ENCODE measurements around the gene SCFD2. TPM values are rescaled to one million over a fixed set of nuclear protein-coding genes. Genes with fewer than 3 reads are reported as not detected.
"Not testable (repeated sequence)": the region's sequence is repeated elsewhere in the genome, so short reads cannot be mapped to it uniquely, and the experiment has no call there.

Gene SCFD2
- polyA plus RNA-seq, 1 donor, result 8.2 TPM

- Histone ChIP-seq H3K27me3 (ENCODE audit: control insufficient read depth, insufficient read depth, low read length) (no peaks in the 10 kb centered on the region), H3K27ac (ENCODE audit: low read length) (no peak overlapping the region), H3K9me3 (ENCODE audit: control insufficient read depth, low read depth, low read length) (no peaks in the 10 kb centered on the region), H3K4me3 (ENCODE audit: low read length) (no peak overlapping the region), H3K4me1 (ENCODE audit: control insufficient read depth, insufficient read depth, low read length) (no peaks in the 10 kb centered on the region), H3K36me3 (ENCODE audit: control insufficient read depth, insufficient read depth, low read length) (no peaks in the 10 kb centered on the region)
- 71% methylated on average over 1 of the region's 5 CpGs for WGBS (ENCODE audit: insufficient coverage, low lambda C conversion rate)
- no peak for DNase-seq
Measured at GRCh38 chr4:53346920-53347852, 18.7 kb downstream of the SCFD2 start.

DNA sequence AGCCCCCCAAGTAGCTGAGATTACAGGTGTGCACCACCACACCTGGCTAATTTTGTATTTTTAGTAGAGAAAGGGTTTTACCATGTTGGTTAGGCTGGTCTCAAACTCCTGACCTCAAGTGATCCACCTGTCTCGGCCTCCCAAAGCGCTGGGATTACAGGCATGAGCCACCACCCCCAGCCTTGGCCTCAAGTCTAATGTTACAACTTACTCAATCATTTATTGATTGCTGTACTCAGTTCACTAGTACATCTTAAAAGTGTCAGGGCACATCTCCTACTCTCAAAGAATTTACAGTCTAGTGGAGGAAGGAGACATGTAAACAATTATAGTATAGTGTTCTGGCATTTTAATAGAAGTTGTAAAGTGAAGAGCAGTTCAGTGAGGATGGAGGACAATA is 19.5 kb downstream of the SCFD2 start:
- not testable (repeated sequence) for H3K4me1 ChIP-seq (ENCODE audit: control insufficient read depth, insufficient read depth, low read length); H3K27me3 ChIP-seq (ENCODE audit: control insufficient read depth, insufficient read depth, low read length); H3K9me3 ChIP-seq (ENCODE audit: control insufficient read depth, low read depth, low read length); H3K36me3 ChIP-seq (ENCODE audit: control insufficient read depth, insufficient read depth, low read length); H3K27ac ChIP-seq (ENCODE audit: low read length); DNase-seq; H3K4me3 ChIP-seq (ENCODE audit: low read length)
- WGBS (ENCODE audit: insufficient coverage, low lambda C conversion rate), result no CpG with 5 or more reads among the region's 2 CpGs

DNA sequence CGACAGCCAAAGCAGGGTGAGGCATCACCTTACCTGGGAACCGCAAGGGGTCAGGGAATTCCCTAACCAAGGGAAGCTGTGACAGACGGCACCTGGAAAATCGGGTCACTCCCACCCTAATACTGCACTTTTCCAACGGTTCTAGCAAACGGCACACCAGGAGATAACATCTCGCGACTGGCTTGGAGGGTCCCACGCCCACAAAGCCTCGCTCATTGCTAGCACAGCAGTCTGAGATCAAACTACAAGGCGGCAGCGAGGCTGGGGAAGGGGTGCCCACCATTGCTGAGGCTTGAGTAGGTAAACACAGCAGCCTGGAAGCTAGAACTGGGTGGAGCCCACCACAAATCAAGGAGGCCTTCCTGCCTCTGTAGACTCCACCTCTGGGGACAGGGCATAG is 25.7 kb downstream of the SCFD2 start:
- H3K36me3 ChIP-seq (ENCODE audit: control insufficient read depth, insufficient read depth, low read length); DNase-seq; H3K4me1 ChIP-seq (ENCODE audit: control insufficient read depth, insufficient read depth, low read length); H3K9me3 ChIP-seq (ENCODE audit: control insufficient read depth, low read depth, low read length); H3K27ac ChIP-seq (ENCODE audit: low read length); H3K4me3 ChIP-seq (ENCODE audit: low read length); H3K27me3 ChIP-seq (ENCODE audit: control insufficient read depth, insufficient read depth, low read length): not testable (repeated sequence)
- WGBS (ENCODE audit: insufficient coverage, low lambda C conversion rate), result no CpG with 5 or more reads among the region's 12 CpGs

DNA sequence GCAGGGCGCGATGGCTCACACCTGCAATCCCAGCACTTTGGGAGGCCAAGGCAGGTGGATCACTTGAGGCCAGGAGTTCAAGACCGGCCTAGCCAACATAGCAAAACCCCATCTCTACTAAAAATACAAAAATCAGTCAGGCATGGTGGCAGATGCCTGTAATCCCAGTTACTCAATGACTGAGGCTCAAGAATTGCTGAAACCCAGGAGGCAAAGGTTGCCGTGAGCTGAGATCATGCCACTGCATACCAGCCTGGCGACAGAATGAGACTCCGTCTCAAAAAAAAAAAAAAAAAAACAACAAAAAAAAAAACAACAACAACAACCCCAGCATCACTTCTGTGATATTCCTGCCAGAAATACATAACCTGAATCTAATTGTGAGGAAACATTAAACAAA is 30.9 kb downstream of the SCFD2 start:
- no CpG with 5 or more reads among the region's 6 CpGs for WGBS (ENCODE audit: insufficient coverage, low lambda C conversion rate)

DNA sequence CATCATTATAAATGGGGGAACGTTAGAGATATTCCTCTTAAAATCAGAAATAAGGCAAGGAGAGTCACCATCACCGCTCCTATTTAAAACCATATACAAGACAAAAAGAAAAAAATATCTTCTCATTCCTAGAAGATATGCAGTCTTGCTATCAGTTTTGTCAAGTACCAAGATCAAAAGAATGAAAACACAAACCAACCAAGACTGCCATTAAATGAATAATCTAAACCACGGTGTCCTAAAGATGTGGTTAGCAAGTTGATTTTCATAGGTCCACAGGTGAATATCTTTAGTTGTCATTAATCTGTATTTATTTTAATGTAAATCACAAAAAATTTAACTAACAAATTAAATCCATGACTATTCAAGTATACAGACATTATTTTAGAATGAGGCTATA is 39.3 kb downstream of the SCFD2 start:
- no peaks in the 10 kb centered on the region for H3K27me3 ChIP-seq (ENCODE audit: control insufficient read depth, insufficient read depth, low read length)
- WGBS (ENCODE audit: insufficient coverage, low lambda C conversion rate), result 100% methylated on average over 2 of the region's 3 CpGs
- no peaks in the 10 kb centered on the region for H3K36me3 ChIP-seq (ENCODE audit: control insufficient read depth, insufficient read depth, low read length)
- no peak overlapping the region for H3K27ac ChIP-seq (ENCODE audit: low read length)
- no peaks in the 10 kb centered on the region for H3K4me1 ChIP-seq (ENCODE audit: control insufficient read depth, insufficient read depth, low read length)
- no peaks in the 10 kb centered on the region for H3K9me3 ChIP-seq (ENCODE audit: control insufficient read depth, low read depth, low read length)
- no peak for DNase-seq
- no peak overlapping the region for H3K4me3 ChIP-seq (ENCODE audit: low read length)

More for the DNA sequence above, 30.9 kb downstream of the SCFD2 start:
- H3K4me1 ChIP-seq (ENCODE audit: control insufficient read depth, insufficient read depth, low read length); H3K27ac ChIP-seq (ENCODE audit: low read length); DNase-seq; H3K9me3 ChIP-seq (ENCODE audit: control insufficient read depth, low read depth, low read length); H3K4me3 ChIP-seq (ENCODE audit: low read length); H3K36me3 ChIP-seq (ENCODE audit: control insufficient read depth, insufficient read depth, low read length); H3K27me3 ChIP-seq (ENCODE audit: control insufficient read depth, insufficient read depth, low read length): not testable (repeated sequence)

DNA sequence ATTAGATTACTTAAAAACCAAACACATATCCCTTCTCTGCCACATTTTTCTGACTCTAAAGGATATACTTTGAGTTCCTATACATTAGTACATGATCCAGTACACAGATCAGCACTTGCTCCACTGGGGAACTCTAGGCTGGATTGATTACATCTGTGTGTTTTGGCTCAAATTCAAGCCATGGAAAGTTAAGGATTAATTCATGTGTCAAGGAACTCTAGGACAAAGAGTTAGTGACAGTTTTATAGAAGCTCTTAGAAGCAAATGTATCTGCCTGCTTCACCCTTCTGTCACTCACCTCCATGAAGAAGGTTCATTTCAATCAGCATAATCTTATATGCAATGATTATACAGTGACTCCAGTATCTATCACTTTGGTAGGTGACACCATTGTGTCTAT is 43.2 kb downstream of the SCFD2 start:
- no peaks in the 10 kb centered on the region for H3K36me3 ChIP-seq (ENCODE audit: control insufficient read depth, insufficient read depth, low read length)
- no peaks in the 10 kb centered on the region for H3K9me3 ChIP-seq (ENCODE audit: control insufficient read depth, low read depth, low read length)
- H3K4me1 ChIP-seq (ENCODE audit: control insufficient read depth, insufficient read depth, low read length), result no peaks in the 10 kb centered on the region
- no peak overlapping the region for H3K4me3 ChIP-seq (ENCODE audit: low read length)
- H3K27me3 ChIP-seq (ENCODE audit: control insufficient read depth, insufficient read depth, low read length), result no peaks in the 10 kb centered on the region
- peak in 1 of 2 donors; percentile 50 for DNase-seq
- H3K27ac ChIP-seq (ENCODE audit: low read length), result no peak overlapping the region

DNA sequence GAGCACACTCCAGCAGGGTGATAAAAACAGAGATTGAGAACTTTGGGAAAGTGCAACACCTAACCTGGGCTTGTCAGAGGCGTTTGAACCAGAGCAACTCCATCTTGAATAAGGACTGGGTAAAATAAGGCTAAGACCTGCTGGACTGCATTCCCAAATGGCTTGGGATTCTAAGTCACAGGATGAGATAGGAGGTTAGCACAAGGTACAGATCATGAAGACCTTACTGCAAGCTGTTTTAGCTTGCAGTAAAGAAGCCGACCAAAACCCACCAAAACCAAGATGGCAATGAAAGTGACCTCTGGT is 43.9 kb downstream of the SCFD2 start:
- no CpG with 5 or more reads among the region's 2 CpGs for WGBS (ENCODE audit: insufficient coverage, low lambda C conversion rate)
- Histone ChIP-seq H3K27me3 (ENCODE audit: control insufficient read depth, insufficient read depth, low read length) (no peaks in the 10 kb centered on the region), H3K4me3 (ENCODE audit: low read length) (no peak overlapping the region), H3K4me1 (ENCODE audit: control insufficient read depth, insufficient read depth, low read length) (no peaks in the 10 kb centered on the region), H3K27ac (ENCODE audit: low read length) (no peak overlapping the region), H3K36me3 (ENCODE audit: control insufficient read depth, insufficient read depth, low read length) (no peaks in the 10 kb centered on the region), H3K9me3 (ENCODE audit: control insufficient read depth, low read depth, low read length) (no peaks in the 10 kb centered on the region)
- DNase-seq, result no peak

DNA sequence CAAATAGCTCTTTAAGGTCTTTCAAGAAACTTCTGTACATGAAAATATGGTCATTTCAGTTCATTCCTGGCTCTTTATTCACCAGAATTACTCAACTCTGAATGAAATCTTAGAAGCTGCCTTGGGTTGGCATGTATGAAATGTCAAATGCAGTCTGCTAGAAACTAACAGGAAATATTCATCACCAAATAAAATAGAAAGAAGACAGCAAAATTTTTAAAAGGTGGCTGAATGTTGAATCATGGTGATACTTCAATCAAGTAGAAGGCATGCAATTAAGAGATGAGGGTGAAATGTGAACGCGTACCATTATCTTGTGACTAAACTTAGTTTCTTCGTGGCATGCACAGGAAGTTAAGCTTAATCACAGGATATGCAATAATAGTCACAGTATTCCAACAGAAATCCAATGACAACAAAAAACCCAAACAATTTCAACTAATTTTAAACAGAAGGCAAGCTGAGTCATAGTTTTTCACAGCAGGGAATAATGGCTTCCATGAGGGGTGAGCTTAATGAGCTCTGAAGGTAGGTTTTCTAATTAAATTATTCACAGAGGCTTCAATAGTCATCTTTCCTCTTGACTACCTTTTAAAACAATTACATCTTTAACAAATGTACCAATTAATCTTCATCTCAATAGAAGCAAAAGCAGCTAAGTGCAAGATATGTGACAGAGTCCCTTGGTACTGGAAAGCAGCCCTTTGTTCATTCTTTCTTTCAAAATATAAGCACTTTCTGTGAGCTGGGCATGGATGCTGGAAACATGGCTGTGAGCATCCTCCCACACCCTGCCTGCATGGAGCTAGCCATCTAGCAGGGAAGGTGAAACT is 44.5 kb downstream of the SCFD2 start:
- no peak for DNase-seq
- 96% methylated on average over 3 of the region's 3 CpGs for WGBS (ENCODE audit: insufficient coverage, low lambda C conversion rate)

DNA sequence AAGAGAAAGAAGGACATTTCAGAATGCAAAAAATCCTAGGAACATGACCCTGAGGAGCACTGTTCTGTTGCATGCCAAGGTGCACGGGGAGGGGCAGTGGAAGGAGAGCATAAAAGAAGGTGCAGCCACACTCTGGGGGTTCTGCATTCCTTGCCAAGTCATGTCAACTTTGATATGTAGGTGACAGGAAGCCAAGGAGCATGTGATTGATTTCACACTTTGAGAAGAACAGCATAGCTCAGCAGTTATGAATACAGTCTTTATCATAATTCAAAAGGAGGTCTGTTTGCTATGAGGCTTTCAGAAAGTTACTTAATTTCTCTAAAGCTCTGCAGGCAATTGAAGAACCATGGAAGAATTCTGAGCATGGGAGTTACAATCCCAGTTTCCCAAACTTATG is 50.6 kb downstream of the SCFD2 start:
- Histone ChIP-seq H3K4me3 (ENCODE audit: low read length) (no peak overlapping the region), H3K27me3 (ENCODE audit: control insufficient read depth, insufficient read depth, low read length) (no peaks in the 10 kb centered on the region), H3K4me1 (ENCODE audit: control insufficient read depth, insufficient read depth, low read length) (no peaks in the 10 kb centered on the region), H3K9me3 (ENCODE audit: control insufficient read depth, low read depth, low read length) (no peaks in the 10 kb centered on the region), H3K36me3 (ENCODE audit: control insufficient read depth, insufficient read depth, low read length) (peaks cover 2% of the 10 kb centered on the region), H3K27ac (ENCODE audit: low read length) (no peak overlapping the region)
- no CpG with 5 or more reads among the region's 1 CpG for WGBS (ENCODE audit: insufficient coverage, low lambda C conversion rate)
- peak; percentile 40 to 74 for DNase-seq

More for the DNA sequence above, 44.5 kb downstream of the SCFD2 start:
- Histone ChIP-seq H3K4me3 (ENCODE audit: low read length) (no peak overlapping the region), H3K27ac (ENCODE audit: low read length) (no peak overlapping the region), H3K27me3 (ENCODE audit: control insufficient read depth, insufficient read depth, low read length) (no peaks in the 10 kb centered on the region), H3K9me3 (ENCODE audit: control insufficient read depth, low read depth, low read length) (no peaks in the 10 kb centered on the region), H3K36me3 (ENCODE audit: control insufficient read depth, insufficient read depth, low read length) (no peaks in the 10 kb centered on the region), H3K4me1 (ENCODE audit: control insufficient read depth, insufficient read depth, low read length) (no peaks in the 10 kb centered on the region)

GRCh38 chr4:53314252-53314651 is 51.6 kb downstream of the SCFD2 start:
- 77% methylated on average over 3 of the region's 4 CpGs for WGBS (ENCODE audit: insufficient coverage, low lambda C conversion rate)
- H3K9me3 ChIP-seq (ENCODE audit: control insufficient read depth, low read depth, low read length), result no peaks in the 10 kb centered on the region
- H3K27me3 ChIP-seq (ENCODE audit: control insufficient read depth, insufficient read depth, low read length), result no peaks in the 10 kb centered on the region
- H3K36me3 ChIP-seq (ENCODE audit: control insufficient read depth, insufficient read depth, low read length), result peaks cover 2% of the 10 kb centered on the region
- H3K4me3 ChIP-seq (ENCODE audit: low read length), result no peak overlapping the region
- DNase-seq, result no peak
- H3K27ac ChIP-seq (ENCODE audit: low read length), result no peak overlapping the region
- no peaks in the 10 kb centered on the region for H3K4me1 ChIP-seq (ENCODE audit: control insufficient read depth, insufficient read depth, low read length)
